Measurements from ENCODE around the gene SBF1.

DNA sequence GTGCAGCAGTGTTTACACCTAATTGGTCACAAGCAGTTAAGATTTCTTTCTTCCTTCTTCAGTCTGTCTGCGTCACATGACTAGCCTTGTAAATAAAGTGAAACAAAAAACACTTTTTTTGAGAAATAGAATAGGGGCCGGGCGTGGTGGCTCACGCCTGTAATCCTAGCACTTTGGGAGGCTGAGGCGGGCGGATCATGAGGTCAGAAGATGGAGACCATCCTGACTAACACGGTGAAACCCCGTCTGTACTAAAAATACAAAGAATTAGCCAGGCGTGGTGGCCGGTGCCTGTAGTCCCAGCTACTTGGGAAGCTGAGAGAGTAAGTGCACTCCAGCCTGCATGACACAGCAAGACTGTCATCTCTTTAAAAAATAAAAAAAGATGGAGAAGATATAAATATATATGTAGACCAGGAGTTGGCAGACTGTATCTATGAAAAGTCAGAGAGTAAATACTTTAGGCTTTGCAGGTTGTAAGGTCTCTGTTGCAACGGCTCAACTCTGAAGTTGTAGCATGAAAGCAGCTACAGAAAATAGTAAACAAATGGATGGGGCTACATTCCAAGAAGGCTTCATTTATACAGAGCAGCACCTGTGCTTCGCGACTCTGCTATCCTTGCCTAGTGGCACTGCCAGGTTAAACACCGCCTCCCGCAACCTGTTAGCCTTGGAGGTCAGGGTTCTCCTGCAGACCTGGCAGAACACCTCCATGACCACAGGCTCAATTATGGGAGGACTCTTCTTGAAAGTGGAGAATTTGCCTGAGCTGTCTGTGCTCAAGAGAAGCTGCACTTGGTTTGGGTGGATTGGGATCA lies 75.8 kb downstream of the SBF1 start:
- TF ChIP-seq CTCF (conservative IDR thresholded peaks at IDR 0.05 in 1 of 2, IDR thresholded peaks at IDR 0.05 in 1 of 2; ENCODE audit: low read depth in 1 of 2, low read length in 2 of 2) (no peak), EZH2 (IDR thresholded peaks at IDR 0.05; ENCODE audit: low read length, missing control alignments) (no peak)
